ENCODE measurements around the gene TMOD1. TPM values are rescaled to one million over a fixed set of nuclear protein-coding genes. Genes with fewer than 3 reads are reported as not detected.

Gene TMOD1
- total RNA-seq, 2 experiments from 2014 or later = not detected

DNA sequence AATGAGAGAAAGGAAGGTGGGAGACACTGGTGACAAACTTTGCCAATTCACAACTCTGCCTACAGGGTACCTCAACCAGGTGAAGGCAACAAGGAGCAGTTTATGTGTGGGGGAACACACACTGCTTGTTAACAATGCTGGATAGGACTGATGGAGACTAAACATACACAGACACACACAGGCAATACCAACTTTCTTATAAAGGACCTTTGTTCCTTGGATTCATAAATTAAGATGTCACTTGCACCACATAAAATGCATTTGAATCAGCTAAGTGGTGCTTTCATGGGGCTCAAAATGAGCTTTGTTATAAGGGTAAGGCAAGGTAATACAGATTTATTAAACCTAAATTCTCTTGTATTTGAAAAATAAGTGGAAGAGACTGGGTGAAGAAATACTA is 127.7 kb downstream of the TMOD1 start:
- no peaks in the 10 kb centered on the region for H3K9me2 ChIP-seq (ENCODE audit: insufficient read depth, low read length)
- POLR2A ChIA-PET = interaction anchor here (0.7 kb wide), 1 partner anchor 12 kb away, joined by 4 read pairs; no protein-coding TSS in a partner anchor
- no peak overlapping the region for H3K27ac ChIP-seq (ENCODE audit: low read depth, low read length, poor library complexity, severe bottlenecking)
- H3K4me2 ChIP-seq (ENCODE audit: low read length) = no peak overlapping the region
- BruUV-seq (replicated peaks) = no TSS peak
- peaks cover 11% of the 10 kb centered on the region for H3K4me1 ChIP-seq (ENCODE audit: insufficient read depth, low read length, poor library complexity, severe bottlenecking)
- peaks cover under 1% of the 10 kb centered on the region; the same call in 1 of the 2 replicates for H4K20me1 ChIP-seq (ENCODE audit: insufficient read depth, low read length)
- no peak overlapping the region for H3K4me3 ChIP-seq (ENCODE audit: low read depth, low read length, poor library complexity, severe bottlenecking)
- H2AFZ ChIP-seq (ENCODE audit: low read length) = no peak overlapping the region
- no peaks in the 10 kb centered on the region for H3K9me3 ChIP-seq (ENCODE audit: low read length)
- CTCF ChIA-PET (ENCODE audit: unreplicated experiment) = interaction anchor here (1.1 kb wide), 1 partner anchor 31 kb away, joined by 3 read pairs; no protein-coding TSS in a partner anchor
- no peak for DNase-seq (ENCODE audit: low spot score)
- intact Hi-C loops (cut with micrococcal nuclease; ENCODE audit: unreplicated experiment) = no loop called here
- H3K79me2 ChIP-seq (ENCODE audit: insufficient read depth, low read depth, low read length) = peaks cover 68% of the 10 kb centered on the region
- H3K36me3 ChIP-seq (ENCODE audit: insufficient read depth, low read length) = peaks cover 46% of the 10 kb centered on the region
- TF ChIP-seq, protein P1, sequence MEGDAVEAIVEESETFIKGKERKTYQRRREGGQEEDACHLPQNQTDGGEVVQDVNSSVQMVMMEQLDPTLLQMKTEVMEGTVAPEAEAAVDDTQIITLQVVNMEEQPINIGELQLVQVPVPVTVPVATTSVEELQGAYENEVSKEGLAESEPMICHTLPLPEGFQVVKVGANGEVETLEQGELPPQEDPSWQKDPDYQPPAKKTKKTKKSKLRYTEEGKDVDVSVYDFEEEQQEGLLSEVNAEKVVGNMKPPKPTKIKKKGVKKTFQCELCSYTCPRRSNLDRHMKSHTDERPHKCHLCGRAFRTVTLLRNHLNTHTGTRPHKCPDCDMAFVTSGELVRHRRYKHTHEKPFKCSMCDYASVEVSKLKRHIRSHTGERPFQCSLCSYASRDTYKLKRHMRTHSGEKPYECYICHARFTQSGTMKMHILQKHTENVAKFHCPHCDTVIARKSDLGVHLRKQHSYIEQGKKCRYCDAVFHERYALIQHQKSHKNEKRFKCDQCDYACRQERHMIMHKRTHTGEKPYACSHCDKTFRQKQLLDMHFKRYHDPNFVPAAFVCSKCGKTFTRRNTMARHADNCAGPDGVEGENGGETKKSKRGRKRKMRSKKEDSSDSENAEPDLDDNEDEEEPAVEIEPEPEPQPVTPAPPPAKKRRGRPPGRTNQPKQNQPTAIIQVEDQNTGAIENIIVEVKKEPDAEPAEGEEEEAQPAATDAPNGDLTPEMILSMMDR (conservative IDR thresholded peaks at IDR 0.05; ENCODE audit: low read length) = no peak
- TF ChIP-seq EZH2phosphoT487 (IDR thresholded peaks at IDR 0.05; ENCODE audit: borderline replicate concordance, low read depth, low read length) = no peak

DNA sequence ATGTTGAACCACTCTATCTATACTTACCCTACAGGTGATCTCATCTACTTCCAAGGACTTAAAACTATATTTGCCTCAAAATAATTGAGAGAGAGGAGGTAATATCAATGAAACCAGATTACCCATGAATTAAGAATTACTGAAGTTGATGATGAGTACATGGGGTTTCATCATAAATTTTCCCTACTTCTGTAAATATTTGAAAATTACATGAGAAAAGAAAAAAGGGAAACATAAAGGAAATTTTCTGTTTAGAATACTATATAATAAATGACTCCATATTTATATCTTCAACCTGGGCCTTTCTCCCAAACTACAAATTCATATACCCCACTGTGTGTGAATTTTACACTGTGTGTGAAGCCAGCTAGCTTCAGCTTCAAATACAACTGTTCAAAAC is 129.1 kb downstream of the TMOD1 start:
- TSS peak; percentile 2 for BruUV-seq (replicated peaks)
- ChIA-PET POLR2A (interaction anchor here (1.0 kb wide), 2 partner anchors 37 to 66 kb away, joined by 3 to 7 read pairs; partner anchors contain the start of gene XPA), CTCF (ENCODE audit: unreplicated experiment) (no interaction called here)
- TF ChIP-seq EZH2phosphoT487 (IDR thresholded peaks at IDR 0.05; ENCODE audit: borderline replicate concordance, low read depth, low read length) = no peak
- TF ChIP-seq, protein P1 (conservative IDR thresholded peaks at IDR 0.05; ENCODE audit: low read length) = no peak
- no peak overlapping the region for H3K4me3 ChIP-seq (ENCODE audit: low read depth, low read length, poor library complexity, severe bottlenecking)
- H3K36me3 ChIP-seq (ENCODE audit: insufficient read depth, low read length) = peaks cover 35% of the 10 kb centered on the region
- H3K9me3 ChIP-seq (ENCODE audit: low read length) = no peaks in the 10 kb centered on the region
- no peak overlapping the region for H3K27ac ChIP-seq (ENCODE audit: low read depth, low read length, poor library complexity, severe bottlenecking)
- intact Hi-C loops (cut with micrococcal nuclease; ENCODE audit: unreplicated experiment) = loop anchor here (5.0 to 10.0 kb wide), 3 partner anchors 853 to 1753 kb away; partner anchors contain the start of genes ERCC6L2, ZNF367 and ZNF510
- no peak overlapping the region for H3K4me2 ChIP-seq (ENCODE audit: low read length)
- H2AFZ ChIP-seq (ENCODE audit: low read length) = no peak overlapping the region
- peaks cover 82% of the 10 kb centered on the region for H3K79me2 ChIP-seq (ENCODE audit: insufficient read depth, low read depth, low read length)
- peaks cover 10% of the 10 kb centered on the region; the same call in 1 of the 2 replicates for H4K20me1 ChIP-seq (ENCODE audit: insufficient read depth, low read length)
- peaks cover 21% of the 10 kb centered on the region for H3K4me1 ChIP-seq (ENCODE audit: insufficient read depth, low read length, poor library complexity, severe bottlenecking)
- no peaks in the 10 kb centered on the region for H3K9me2 ChIP-seq (ENCODE audit: insufficient read depth, low read length)
- no peak for DNase-seq (ENCODE audit: low spot score)

Measured in OCI-LY7 (cell line).